HG02759 (cell line): ENCODE data around the gene DCAF17.
"Not testable (repeated sequence)": the region's sequence is repeated elsewhere in the genome, so short reads cannot be mapped to it uniquely, and the experiment has no call there.

Source experiments
- ATAC-seq: cut with Tn5 transposase; IDR thresholded peaks from one replicate; pipeline ENCODE4 v1.9.1; 2021; ENCODE audit warnings: mild to moderate bottlenecking, moderate library complexity; ENCODE audit not compliant: unreplicated experiment

DCAF17 gene

DNA sequence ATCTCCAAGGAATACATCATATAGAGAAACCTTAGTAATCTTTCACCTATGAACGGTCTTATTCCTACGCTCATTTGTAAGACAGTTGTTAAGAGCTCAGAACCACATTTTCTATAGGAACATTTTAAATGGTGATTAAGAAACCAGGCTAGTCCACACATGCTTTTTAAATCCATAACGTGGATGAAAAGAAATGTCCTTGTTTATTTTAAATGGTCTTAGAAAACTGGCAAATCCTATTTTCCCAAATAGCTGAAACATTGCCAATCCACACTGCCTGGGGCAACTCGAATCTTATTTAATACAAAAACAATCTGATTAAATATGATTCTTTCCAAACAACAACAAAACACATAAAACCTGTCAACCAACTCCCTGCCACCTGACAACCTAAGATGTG is 23.9 kb upstream of the DCAF17 start:
- no peak for ATAC-seq

- ATAC-seq = no peak
Measured at GRCh38 chr2:171410624-171411023, 23.4 kb upstream of the DCAF17 start.

- ATAC-seq = no peak
Measured at GRCh38 chr2:171411214-171411613, 22.8 kb upstream of the DCAF17 start.

DNA sequence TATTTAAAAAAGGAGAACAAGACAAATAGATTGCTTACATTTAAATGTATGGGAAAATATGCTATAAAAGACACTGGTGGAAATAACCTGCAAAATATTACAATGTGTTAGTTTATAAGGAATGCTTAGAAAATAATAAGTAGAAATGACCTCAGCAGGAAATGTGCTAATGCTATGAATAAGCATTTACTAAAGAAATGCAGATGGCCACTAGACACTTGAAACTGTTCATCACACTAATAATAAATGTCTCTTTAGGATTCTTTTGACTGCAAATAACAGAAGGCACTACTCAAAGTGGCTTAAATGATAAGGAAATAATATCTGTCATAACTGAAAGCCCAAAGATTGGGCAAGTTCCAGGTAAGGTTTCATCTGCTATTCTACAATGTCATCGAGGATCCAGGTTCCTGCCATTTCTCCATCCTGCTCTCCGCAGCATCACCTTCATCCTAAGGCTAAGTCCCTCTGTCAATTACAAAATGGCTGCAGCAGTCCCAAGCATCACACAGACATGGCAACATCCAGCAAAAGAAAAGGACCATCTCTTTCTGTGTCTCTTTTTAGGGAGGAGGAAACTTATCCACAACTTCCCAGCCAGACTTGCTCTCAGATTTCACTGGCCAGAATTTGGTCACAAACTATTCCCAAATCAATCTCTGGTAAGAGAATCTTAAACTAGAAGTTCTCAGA is 22.1 kb upstream of the DCAF17 start:
- ATAC-seq = no peak

DNA sequence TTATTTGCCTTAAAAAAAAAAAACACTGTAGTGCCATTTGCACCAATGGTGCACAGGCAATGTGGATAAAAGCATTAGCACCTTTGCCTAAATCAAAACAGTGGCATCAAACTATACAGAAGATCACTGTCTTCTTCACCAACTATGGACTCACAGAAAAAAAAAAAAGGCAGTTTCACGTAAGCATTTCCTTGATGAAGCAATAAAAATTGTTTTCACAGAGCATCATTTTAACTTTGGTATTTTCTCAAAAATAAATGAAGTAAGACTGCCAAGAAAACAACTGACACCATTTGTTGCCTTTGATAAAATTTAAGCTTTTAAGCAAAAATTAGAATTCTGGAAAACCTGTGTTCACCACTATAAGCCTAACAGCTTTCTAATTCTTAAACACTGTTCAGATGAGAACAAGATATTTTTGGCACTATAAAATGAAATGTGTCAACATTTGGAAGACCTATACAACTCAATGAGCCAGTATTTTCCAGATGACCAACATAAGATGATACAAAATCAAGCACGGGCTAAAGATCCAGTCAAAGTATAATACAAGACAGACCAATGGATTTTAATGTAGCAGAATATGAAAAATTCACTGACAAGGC is 21.4 kb upstream of the DCAF17 start:
- ATAC-seq = no peak

GRCh38 chr2:171414645-171415044 is 19.4 kb upstream of the DCAF17 start:
- not testable (repeated sequence) for ATAC-seq

- ATAC-seq = peak; percentile 95
Measured at GRCh38 chr2:171416009-171416926, 17.8 kb upstream of the DCAF17 start.

- ATAC-seq = no peak
Measured at GRCh38 chr2:171419333-171419732, 14.7 kb upstream of the DCAF17 start.

DNA sequence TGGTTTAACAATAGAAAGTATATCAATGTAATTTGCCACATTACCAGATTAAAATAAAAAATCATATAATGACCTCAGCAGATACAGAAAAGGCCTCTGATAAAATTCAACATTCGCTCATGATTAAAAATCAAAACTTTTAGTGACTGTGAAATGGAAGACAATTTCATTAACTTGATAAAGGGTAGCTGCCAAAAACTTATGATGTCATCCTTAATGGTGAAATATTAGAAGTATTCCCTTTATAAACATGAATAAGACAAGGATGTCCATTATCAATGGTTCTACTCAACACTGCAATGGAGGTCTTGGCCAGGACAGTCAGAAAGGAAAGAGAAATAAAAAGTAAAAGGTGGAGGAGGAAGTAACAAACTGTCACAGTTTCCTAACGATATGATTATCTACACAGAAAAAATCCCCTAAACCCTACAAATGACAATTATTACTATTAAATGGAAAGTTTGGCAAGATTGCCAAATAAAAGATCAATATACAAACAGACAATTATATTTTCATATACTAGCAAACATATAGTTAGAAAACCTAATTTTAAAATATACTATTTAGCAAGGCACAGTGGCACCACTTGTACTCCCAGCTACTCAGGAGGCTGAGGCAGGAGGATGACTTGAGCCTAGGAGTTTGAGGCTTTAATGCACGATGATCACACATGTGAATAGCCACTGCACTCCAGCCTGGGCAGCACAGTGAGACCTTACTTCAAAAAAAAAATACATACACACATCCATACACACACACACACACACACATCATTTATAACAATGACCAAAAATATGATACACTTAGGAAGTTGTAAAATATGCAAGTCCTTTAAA is 13.1 kb upstream of the DCAF17 start:
- no peak for ATAC-seq

- not testable (repeated sequence) for ATAC-seq
Measured at GRCh38 chr2:171422710-171423495, 11.1 kb upstream of the DCAF17 start.

- no peak for ATAC-seq
Measured at GRCh38 chr2:171430516-171431410, 3.3 kb upstream of the DCAF17 start.

GRCh38 chr2:171431677-171432167 is 2.3 kb upstream of the DCAF17 start:
- ATAC-seq = no peak

DNA sequence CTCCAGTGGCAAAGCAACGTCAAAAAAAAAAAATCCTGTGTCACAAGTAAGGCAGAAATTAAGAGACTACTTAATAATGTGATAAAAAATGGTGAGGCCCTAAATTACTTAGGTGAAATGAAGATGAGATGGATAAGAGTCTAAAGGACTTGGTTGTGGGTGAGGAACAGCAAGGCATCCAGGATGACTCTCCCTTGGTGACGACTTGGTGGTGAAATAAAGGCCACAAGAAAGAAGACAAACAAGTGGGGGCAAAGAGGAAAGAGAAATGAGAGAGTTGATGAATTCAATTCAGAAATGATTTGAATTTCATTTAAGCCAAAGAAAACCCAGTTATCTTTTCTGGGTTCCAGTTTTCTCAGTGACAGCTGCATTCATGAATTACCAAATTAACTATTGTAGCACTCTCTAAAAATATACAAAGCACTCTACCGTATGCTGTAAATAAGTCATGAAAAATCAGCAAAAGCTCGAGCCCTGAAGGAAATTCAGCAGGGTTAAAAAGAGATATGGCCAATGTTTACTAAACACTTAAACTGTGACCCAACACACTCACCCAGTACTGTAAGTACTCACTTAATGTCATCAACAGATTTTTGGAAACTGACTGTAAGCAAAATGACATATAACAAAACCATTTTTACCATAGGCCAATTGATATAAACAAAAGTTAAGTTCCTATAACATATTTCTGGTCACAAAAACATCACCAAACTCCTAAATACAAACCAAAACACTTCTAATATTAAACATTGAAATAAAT is 1.6 kb upstream of the DCAF17 start:
- no peak for ATAC-seq

- ATAC-seq = no peak
Measured at GRCh38 chr2:171432969-171433762, 860 bp upstream of the DCAF17 start.

GRCh38 chr2:171433763-171434012 is 338 bp upstream of the DCAF17 start, which contains the start of gene METTL8:
METTL8 (minus strand) TSS chr2:171433990; CDS start chr2:171392185, 41,805 bp downstream.
- ATAC-seq = no peak

- no peak for ATAC-seq
Measured at GRCh38 chr2:171436307-171436706, 2.3 kb downstream of the DCAF17 start.

DNA sequence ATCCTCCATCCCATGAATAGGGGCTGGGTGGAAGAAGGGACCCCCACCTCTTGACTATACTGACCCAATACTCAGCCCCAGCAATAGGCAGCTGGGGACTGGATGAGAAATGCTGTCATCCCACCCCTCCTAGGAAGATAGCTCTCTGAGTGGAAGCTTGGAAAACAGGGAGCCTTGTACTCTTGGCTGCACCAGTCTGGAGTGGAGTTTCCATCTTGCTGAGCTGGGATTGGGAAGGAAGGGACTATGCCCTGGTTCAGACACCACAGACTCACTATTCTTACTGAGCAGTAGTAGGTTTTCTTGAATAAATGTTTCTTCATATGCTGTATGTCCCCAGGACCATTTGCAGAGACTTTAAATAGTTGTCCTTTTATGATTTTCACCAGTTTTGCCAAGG is 7.4 kb downstream of the DCAF17 start:
- no peak for ATAC-seq

GRCh38 chr2:171447675-171448074 is 13.6 kb downstream of the DCAF17 start:
- ATAC-seq = no peak
